ENCODE data around the gene PIK3CA.

DNA sequence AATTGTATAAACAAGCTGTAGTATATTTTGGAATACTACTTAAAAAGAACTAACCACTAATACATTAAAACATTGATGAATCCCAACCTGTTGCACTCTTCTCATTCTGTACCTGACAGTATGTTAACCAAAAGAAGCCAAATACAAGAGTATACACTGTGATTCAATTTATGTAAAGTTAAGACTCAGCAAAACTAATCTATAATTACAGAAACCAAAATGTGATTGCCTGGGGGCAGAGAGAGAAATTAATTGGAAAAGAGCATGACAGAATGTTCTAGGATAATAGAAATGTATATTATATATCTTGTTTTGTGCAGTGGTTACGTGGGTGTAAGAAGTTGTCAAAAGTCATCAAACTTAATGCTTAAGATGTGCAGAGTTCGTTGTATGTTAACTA is 31.1 kb downstream of the PIK3CA start:
- TF ChIP-seq, protein P1, sequence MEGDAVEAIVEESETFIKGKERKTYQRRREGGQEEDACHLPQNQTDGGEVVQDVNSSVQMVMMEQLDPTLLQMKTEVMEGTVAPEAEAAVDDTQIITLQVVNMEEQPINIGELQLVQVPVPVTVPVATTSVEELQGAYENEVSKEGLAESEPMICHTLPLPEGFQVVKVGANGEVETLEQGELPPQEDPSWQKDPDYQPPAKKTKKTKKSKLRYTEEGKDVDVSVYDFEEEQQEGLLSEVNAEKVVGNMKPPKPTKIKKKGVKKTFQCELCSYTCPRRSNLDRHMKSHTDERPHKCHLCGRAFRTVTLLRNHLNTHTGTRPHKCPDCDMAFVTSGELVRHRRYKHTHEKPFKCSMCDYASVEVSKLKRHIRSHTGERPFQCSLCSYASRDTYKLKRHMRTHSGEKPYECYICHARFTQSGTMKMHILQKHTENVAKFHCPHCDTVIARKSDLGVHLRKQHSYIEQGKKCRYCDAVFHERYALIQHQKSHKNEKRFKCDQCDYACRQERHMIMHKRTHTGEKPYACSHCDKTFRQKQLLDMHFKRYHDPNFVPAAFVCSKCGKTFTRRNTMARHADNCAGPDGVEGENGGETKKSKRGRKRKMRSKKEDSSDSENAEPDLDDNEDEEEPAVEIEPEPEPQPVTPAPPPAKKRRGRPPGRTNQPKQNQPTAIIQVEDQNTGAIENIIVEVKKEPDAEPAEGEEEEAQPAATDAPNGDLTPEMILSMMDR (IDR thresholded peaks at IDR 0.05) = no peak
- TF ChIP-seq EZH2 (IDR thresholded peaks at IDR 0.05) (no peak), EZH2phosphoT487 (IDR thresholded peaks at IDR 0.05) (no peak)
